NCI-H460 (cell line): ENCODE results near the gene DDX1. TPM values are rescaled to one million over a fixed set of nuclear protein-coding genes. Genes with fewer than 3 reads are reported as not detected.

Experiments used
- DNase-seq: peaks from one replicate; pipeline ENCODE4 v3.0.0-alpha.2; 2016; ENCODE audit warnings: low read depth; ENCODE audit errors: extremely low read depth
- total RNA-seq: library from RNA; depleted of rRNA; stranded (reverse); fragments of >200 nt; shearing (Covaris generic); gene quantifications from 2 replicates; pipeline ENCODE4 v1.2.3, GENCODE V29; 2014

Gene DDX1
- total RNA-seq, 1 experiment from 2014 or later: 82.6 TPM

GRCh38 chr2:15642011-15642814 is 50.5 kb downstream of the DDX1 start:
- no peak for DNase-seq

- no peak for DNase-seq
Measured at GRCh38 chr2:15642815-15643500, 51.3 kb downstream of the DDX1 start.

DNA sequence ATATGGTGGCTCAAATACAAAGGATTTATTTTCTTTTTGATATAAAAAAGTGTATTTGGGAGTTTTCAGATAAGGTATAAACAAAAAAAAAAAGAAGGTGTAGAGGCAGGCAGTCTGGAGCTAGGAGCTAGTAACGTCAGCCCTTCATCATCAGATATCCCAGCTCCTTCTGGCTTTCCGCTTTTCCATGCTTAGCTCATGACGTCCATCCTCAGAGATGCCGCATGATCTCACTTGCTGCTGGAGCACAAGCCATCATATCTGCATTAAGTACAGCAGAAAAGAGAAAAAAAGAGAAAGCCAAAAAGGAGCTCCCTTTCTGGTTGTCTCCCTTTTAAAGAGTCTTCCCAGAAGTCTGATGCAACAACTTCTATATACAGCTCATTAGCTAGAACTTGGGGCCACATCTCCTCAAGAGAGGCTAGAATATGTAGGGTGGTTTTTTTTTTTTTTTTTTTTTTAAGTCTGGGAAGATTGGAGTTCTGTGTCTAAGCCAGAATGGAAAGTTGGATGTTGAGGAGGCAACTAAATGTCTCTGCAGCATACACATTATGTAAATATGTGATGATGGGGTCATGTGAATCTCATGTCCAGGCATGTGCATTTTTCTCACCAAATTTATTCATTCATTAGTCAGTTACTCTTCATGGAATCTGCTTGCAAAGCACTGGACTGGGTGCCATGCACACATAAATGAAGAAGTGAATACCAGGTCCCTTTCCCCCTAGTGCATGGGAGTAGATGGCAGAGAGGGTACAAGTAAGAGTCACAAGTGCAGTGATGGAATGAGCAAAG is 52.3 kb downstream of the DDX1 start:
- no peak for DNase-seq

DNA sequence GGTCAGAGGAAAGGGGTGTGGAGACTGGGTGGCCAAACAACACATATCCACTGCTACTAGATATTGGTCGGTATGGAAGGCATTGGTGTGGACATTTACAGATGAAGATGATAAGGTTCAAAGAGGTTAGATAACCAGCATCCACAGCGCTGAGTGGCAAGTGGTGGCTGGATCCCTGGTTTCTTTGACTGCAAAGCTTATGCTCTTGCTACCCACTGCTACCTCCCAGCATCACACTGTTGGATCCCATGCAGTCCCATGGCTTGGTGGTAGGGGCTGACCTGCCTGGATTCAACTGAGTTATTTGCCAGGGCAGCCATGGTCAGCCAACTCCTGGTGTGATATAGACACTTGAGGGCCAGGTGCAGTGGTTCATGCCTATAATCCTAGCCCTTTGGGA is 53.6 kb downstream of the DDX1 start:
- DNase-seq: no peak

GRCh38 chr2:15645720-15646385 is 54.2 kb downstream of the DDX1 start:
- no peak for DNase-seq

DNA sequence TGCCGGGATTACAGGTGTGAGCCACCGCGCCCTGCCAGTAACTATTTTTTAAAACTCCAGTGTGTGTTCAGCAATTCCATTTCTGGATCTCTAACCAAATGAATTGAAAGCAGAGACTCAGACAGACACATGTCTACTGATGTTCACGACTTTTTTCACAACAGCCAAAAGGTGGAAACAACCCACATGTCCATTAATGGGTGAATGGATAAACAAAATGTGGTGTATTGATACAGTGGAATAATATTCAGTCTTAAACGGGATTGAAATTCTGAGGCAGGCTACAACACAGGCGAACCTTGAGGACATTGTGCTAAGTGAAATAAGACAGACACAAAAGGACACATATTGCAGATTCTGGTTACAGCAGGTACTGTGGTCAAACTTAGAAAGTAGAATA is 55.0 kb downstream of the DDX1 start:
- DNase-seq: no peak

DNA sequence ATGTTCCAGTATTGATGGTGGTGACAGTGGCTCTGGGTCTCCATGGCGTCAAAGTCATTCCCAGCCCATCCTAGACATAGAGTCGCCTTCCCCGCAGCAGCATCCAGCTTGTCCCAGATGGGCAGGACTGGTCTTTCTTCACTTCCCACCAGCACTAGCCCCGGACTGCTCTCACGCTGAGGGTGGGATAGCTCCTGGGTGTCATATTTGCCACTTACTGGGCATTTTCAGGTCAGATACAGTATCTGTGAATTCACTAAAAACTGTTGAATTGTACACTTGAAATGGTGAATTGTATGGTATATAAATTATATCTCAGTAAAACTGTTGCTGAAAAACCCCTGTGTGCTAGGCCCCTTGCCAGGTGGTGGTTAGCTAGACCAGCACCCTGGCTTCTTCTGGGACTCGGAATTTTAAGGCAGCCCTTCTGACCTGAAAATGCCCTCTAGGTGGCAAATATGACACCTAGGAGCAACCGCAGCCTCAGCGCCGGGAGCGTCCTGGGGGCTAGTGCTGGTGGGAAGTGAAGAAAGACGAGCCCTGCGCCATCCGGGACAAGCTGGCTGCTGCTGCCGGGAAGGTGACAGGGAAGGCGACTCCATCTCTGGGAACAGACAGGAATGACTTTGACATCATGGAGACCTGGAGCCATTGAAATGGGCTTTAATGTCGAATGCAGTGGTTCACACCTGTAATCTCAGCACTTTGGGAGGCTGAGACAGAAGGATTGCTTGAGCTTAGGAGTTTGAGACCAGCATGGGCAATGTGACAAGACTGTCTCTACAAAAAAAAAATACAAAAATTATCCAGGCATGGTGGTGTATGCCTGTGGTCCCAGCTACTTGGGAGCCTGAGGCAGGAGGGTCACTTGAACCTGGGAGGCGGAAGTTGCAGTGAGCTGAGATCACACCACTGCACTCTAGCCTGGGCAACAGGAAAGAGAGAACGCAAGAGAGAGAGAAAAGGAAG is 56.2 kb downstream of the DDX1 start:
- DNase-seq: no peak

GRCh38 chr2:15648593-15649525 is 57.2 kb downstream of the DDX1 start:
- no peak for DNase-seq

- no peak for DNase-seq
Measured at GRCh38 chr2:15649561-15650255, 58.0 kb downstream of the DDX1 start.

DNA sequence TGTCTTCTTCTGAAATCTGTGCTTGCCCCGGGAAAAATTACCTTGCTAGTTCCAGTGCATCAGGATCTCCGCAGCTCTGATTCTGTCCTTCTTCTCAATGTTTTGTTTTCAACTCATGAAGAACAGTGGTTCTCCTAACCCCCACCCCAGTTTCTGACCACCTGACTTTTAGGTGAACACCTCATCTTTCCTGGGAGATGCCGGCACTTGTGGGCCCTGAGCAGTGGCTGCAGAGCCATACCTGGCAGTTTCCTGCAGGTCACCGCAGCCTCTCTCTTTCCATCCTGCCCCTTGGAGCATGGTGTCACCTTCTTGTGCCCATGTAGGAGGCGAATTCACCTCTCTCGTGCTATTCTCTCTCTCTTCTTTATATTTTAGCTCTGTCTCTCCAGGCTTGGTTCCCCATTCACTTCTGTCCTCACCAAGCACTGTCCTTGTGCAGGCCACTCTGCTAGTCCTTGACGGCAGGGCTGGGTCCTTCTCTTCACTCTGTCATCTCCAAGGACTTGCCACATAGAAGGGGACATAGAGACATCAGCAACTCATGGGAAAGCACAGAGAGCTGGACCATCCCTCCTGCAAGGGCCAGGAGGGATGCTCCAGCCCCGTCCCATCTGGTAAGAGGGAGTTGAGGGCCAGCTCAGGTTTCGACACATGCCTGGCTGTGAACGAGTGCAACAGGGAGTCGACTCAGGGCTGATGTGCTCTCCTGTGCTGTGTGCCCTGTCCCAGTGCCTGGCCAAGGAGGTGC is 59.1 kb downstream of the DDX1 start:
- no peak for DNase-seq

- no peak for DNase-seq
Measured at GRCh38 chr2:15651367-15651727, 59.7 kb downstream of the DDX1 start.

DNA sequence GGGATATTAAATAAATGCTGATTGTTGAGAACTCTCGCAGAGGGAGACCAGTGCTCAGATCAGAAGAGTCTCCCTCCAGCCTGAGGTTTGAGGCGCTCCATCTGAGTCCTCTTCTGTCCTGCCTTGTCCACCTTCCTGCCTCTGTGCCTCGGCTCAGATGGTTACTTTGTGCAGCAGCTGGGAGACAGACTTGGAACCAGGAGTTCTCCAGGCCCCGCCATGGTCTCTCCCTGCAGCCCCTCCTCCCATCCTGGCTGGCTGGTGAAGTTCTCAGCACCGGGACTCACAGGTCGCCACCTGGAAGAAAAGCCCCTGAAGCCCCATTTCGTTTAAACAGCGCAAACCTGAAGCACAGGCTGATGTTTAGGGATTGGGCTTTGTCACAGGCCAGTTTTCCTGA is 60.6 kb downstream of the DDX1 start:
- DNase-seq: no peak

- DNase-seq: no peak
Measured at GRCh38 chr2:15652801-15653200, 61.1 kb downstream of the DDX1 start.

GRCh38 chr2:15653806-15654726 is 62.4 kb downstream of the DDX1 start:
- DNase-seq: no peak

DNA sequence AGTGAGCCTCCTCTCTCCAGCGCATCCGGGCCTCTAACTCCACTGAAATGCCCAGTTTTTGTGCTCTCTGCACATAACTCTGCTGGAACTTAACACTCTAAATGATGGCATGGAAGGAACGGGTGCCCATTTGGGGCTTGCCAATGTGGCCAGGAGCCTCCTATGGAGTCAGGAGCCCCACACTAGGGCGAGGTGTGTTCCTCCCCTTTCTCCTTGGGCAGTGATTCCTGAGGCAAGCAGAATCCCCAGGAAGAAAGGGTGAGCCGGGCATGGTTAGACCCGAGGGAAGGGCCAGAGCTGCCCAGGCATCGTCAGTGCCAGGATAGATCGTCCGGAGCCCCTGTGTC is 63.0 kb downstream of the DDX1 start:
- no peak for DNase-seq

DNA sequence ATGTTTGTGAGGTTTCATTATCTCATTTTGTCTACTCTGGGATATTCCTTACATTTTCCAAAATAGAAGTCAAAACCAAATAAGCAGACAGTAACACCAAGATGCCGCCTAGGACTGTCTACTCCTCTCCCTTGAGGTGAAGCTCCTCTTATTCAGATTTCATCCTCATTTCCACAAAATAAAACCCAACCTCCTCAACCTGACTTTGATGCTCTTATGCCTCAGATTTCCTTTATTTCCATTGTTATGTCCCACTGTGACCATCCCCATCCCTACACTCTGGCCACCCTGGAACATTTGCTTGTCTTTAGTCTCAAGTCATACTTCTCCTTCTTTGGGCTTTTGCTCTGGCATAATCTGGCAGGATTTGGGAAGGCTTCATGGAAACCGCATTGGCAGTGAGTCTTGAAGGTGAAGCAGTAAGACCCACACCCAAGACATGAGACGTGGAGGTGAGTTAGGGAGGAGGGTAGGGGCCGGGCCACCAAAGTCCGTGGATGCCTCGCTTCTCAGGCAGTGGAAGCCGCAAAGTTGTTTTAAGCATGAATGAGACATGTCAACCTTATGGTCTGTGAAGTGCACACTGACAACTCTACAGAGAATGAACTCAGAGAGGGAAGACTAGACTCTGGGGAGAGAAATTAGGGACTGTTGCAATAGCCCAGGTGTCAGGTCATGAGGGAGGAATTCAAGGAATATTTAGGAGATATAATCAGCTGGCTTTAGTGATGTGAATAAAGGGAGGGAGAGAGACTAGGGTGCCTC is 63.6 kb downstream of the DDX1 start:
- no peak for DNase-seq
